SK-N-SH (cell line): ENCODE measurements around the gene IPO4.

Experiments
- CTCF ChIP-seq: fragments of 200-600 bp; sonication (generic); IDR thresholded peaks from 2 replicates; pipeline ENCODE4 v1.6.1; 2017; ENCODE audit warnings: antibody characterized with exemption, mild to moderate bottlenecking, moderate library complexity
- ELF1 ChIP-seq: IDR thresholded peaks from 2 replicates; pipeline ENCODE4 v1.4.0; 2012
- EP300 ChIP-seq, 2 experiments: IDR thresholded peaks; 2 replicates each; pipeline versions ENCODE4 v1.4.0 to v1.6.1; 2012; ENCODE audit warnings: borderline replicate concordance in 1 of 2, low read depth in 1 of 2, low read length in 1 of 2
- FOSL2 ChIP-seq: IDR thresholded peaks from 2 replicates; pipeline ENCODE4 v1.4.0; 2012; ENCODE audit warnings: low read depth, mild to moderate bottlenecking, moderate library complexity, borderline replicate concordance
- GABPA ChIP-seq: IDR thresholded peaks from 2 replicates; pipeline ENCODE4 v1.4.0; 2012; ENCODE audit warnings: low read depth, mild to moderate bottlenecking
- POLR2AphosphoS5 ChIP-seq: IDR thresholded peaks from 2 replicates; pipeline ENCODE4 v1.6.1; 2012; ENCODE audit warnings: low read depth, low read length
- RAD21 ChIP-seq: IDR thresholded peaks from 2 replicates; pipeline ENCODE4 v1.6.1; 2012; ENCODE audit warnings: mild to moderate bottlenecking, low read length
- RCOR1 ChIP-seq: fragments of 150-350 bp; IDR thresholded peaks from 2 replicates; pipeline ENCODE4 v1.6.1; 2017; ENCODE audit warnings: antibody characterized with exemption, low read length
- RXRA ChIP-seq: IDR thresholded peaks from 2 replicates; pipeline ENCODE4 v1.4.0; 2012; ENCODE audit warnings: low read depth, mild to moderate bottlenecking, borderline replicate concordance
- SIN3A ChIP-seq: IDR thresholded peaks from 2 replicates; pipeline ENCODE4 v1.6.1; 2012; ENCODE audit warnings: low read depth, mild to moderate bottlenecking, low read length, moderate library complexity, borderline replicate concordance
- YY1 ChIP-seq: IDR thresholded peaks from 2 replicates; pipeline ENCODE4 v1.4.0; 2012; ENCODE audit warnings: low read depth, mild to moderate bottlenecking

- TF ChIP-seq CTCF (no peak), POLR2AphosphoS5 (no peak), GABPA (no peak), RAD21 (no peak), RCOR1 (no peak), FOSL2 (no peak), RXRA (no peak), EP300 (IDR thresholded peaks at IDR 0.05; ENCODE audit: borderline replicate concordance in 1 of 2, low read depth in 1 of 2, low read length in 1 of 2) (no peak), ELF1 (no peak), YY1 (no peak), SIN3A (no peak)
Observed at GRCh38 chr14:24228902-24229301, 40.3 kb upstream of the IPO4 start.
